Stomach (tissue), 4 donors: ENCODE results near the gene CDH26.

Source experiments
- CTCF ChIP-seq, 7 experiments: fragments of 450-650 bp in 4 of 7; fragments of 200-600 bp in 3 of 7; sonication (generic) in 3 of 7; IDR thresholded peaks; one replicate each; pipeline ENCODE4 v1.5.1; 2016 to 2019; ENCODE audit warnings: antibody characterized with exemption in 7 of 7, control low read depth in 2 of 7, mild to moderate bottlenecking in 1 of 7
- EP300 ChIP-seq: sonication (generic); formaldehyde crosslinking; IDR thresholded peaks from one replicate; pipeline ENCODE4 v1.6.1; 2017; ENCODE audit warnings: antibody characterized with exemption
- POLR2AphosphoS5 ChIP-seq, 3 donors: sonication (generic); formaldehyde crosslinking; IDR thresholded peaks; one replicate each; pipeline ENCODE4 v1.6.1; 2016; ENCODE audit warnings: antibody characterized with exemption in 3 of 3

DNA sequence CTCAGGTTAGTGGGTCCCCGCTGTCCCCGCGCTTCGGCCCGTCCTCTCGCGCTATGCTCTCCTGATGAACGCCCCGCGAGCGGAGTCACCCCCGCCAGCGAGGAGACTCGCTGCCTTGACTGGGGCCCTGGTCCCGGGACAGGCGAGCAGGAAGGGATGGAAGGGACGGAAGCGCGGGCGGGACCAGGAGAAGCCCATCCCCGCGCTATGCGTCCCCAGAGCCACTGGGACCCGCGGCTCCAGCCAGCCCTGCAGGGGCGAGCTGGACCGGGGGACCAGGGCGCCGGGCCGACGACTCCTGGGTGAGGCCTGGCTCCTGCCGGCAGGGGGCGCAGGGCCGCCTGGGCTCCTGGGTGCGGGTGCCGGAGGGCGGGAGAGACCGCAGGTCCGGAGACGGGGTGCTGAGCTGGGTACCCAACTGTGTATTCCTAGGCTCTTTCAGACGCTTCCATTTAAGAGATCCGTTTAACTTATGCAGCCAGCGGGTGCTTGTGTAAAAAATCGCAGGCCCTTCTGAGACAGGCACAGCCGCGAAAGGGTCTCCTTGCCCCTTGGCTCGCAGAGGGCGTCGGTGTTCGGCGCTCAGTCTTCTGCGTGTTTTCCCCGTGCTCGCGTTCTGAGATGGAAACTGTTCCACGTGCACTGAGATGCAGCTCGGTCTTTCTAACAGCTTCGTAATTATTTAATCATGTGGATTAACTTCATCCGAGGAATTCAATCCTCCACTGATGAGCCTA is 24.2 kb upstream of the CDH26 start:
- peak in 2 of 3 donors; percentile 4 to 25 for TF ChIP-seq POLR2AphosphoS5 (IDR thresholded peaks at IDR 0.05)
- TF ChIP-seq EP300 = no peak
- TF ChIP-seq CTCF (IDR thresholded peaks at IDR 0.05) = peak in 5 of 7 experiments; percentile 67 to 97 (median 88)
